ENCODE measurements around the gene DCUN1D2.
"Not testable (repeated sequence)": the region's sequence is repeated elsewhere in the genome, so short reads cannot be mapped to it uniquely, and the experiment has no call there.

DCUN1D2 gene

GRCh38 chr13:113489171-113489548 is 1.4 kb downstream of the DCUN1D2 start:
- no peak for DNase-seq

- DNase-seq, result no peak
Observed at GRCh38 chr13:113488283-113488682, 2.2 kb downstream of the DCUN1D2 start.

GRCh38 chr13:113486698-113487097 is 3.8 kb downstream of the DCUN1D2 start:
- no peak for DNase-seq

- no peak for DNase-seq
Observed at GRCh38 chr13:113485545-113485944, 5.0 kb downstream of the DCUN1D2 start.

- no peak for DNase-seq
Observed at GRCh38 chr13:113483504-113484293, 6.8 kb downstream of the DCUN1D2 start.

GRCh38 chr13:113483081-113483480 is 7.4 kb downstream of the DCUN1D2 start:
- DNase-seq, result no peak

- DNase-seq, result no peak
Observed at GRCh38 chr13:113479179-113479578, 11.3 kb downstream of the DCUN1D2 start.

GRCh38 chr13:113477724-113478123 is 12.8 kb downstream of the DCUN1D2 start:
- DNase-seq, result no peak

GRCh38 chr13:113476811-113477210 is 13.7 kb downstream of the DCUN1D2 start:
- DNase-seq, result no peak

- no peak for DNase-seq
Observed at GRCh38 chr13:113475911-113476310, 14.6 kb downstream of the DCUN1D2 start.

- DNase-seq, result no peak
Observed at GRCh38 chr13:113475280-113475679, 15.2 kb downstream of the DCUN1D2 start.

GRCh38 chr13:113474179-113474578 is 16.3 kb downstream of the DCUN1D2 start:
- DNase-seq, result no peak

- no peak for DNase-seq
Observed at GRCh38 chr13:113472355-113473025, 18.0 kb downstream of the DCUN1D2 start.

- no peak for DNase-seq
Observed at GRCh38 chr13:113471844-113472243, 18.7 kb downstream of the DCUN1D2 start.

GRCh38 chr13:113470635-113471163 is 19.8 kb downstream of the DCUN1D2 start:
- DNase-seq, result not testable (repeated sequence)

- no peak for DNase-seq
Observed at GRCh38 chr13:113470073-113470472, 20.4 kb downstream of the DCUN1D2 start.

- DNase-seq, result no peak
Observed at GRCh38 chr13:113469582-113469981, 20.9 kb downstream of the DCUN1D2 start.

- DNase-seq, result no peak
Observed at GRCh38 chr13:113468472-113469201, 21.9 kb downstream of the DCUN1D2 start.

- DNase-seq, result no peak
Observed at GRCh38 chr13:113468029-113468428, 22.5 kb downstream of the DCUN1D2 start.

- DNase-seq, result no peak
Observed at GRCh38 chr13:113466383-113466782, 24.1 kb downstream of the DCUN1D2 start.

GRCh38 chr13:113465300-113465699 is 25.2 kb downstream of the DCUN1D2 start:
- no peak for DNase-seq

GRCh38 chr13:113464476-113464875 is 26.0 kb downstream of the DCUN1D2 start:
- no peak for DNase-seq

GRCh38 chr13:113461022-113461751 is 29.3 kb downstream of the DCUN1D2 start:
- no peak for DNase-seq
